KOPT-K1 (cell line): ENCODE measurements around the gene ERVV-1.
"Not testable (repeated sequence)": the region's sequence is repeated elsewhere in the genome, so short reads cannot be mapped to it uniquely, and the experiment has no call there.

Experiments
- H3K27ac ChIP-seq: fragments of 200-600 bp; sonication (generic); 2 replicates; pipeline ENCODE4 v1.5.1; 2016; ENCODE audit warnings: antibody characterized with exemption, mild to moderate bottlenecking, low read depth, low read length; ENCODE audit not compliant: poor library complexity, severe bottlenecking
- H3K36me3 ChIP-seq: fragments of 200-600 bp; sonication (generic); 2 replicates; pipeline ENCODE4 v1.5.1; 2017; ENCODE audit warnings: antibody characterized with exemption, mild to moderate bottlenecking, low read length, moderate library complexity; ENCODE audit not compliant: insufficient read depth
- H3K9me3 ChIP-seq: fragments of 200-600 bp; sonication (generic); 2 replicates; pipeline ENCODE4 v1.5.1; 2017; ENCODE audit warnings: antibody characterized with exemption, low read length, mild to moderate bottlenecking; ENCODE audit not compliant: insufficient read depth, poor library complexity, severe bottlenecking

Gene ERVV-1

DNA sequence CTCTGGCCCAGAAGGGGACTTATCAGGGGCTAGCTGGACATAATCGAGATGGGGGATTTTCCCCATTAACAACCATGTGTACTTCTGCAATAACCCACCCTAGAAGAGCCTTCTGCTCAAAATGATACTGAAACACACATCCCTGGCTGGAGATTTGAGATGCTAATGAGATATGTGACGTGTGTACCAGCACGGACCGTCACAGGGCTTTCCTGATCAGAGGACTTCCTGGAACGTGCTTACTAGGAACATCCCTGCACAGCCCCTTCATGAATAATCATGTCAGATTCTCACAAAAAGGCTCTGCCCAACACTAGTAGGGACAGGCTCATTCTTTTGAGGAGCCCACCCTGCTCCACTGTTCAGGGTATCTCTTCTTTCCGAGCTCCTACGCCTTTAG, 6.5 kb upstream of the ERVV-1 start:
- peaks cover 28% of the 10 kb centered on the region for H3K9me3 ChIP-seq
- no peaks in the 10 kb centered on the region for H3K36me3 ChIP-seq
- no peak overlapping the region for H3K27ac ChIP-seq

DNA sequence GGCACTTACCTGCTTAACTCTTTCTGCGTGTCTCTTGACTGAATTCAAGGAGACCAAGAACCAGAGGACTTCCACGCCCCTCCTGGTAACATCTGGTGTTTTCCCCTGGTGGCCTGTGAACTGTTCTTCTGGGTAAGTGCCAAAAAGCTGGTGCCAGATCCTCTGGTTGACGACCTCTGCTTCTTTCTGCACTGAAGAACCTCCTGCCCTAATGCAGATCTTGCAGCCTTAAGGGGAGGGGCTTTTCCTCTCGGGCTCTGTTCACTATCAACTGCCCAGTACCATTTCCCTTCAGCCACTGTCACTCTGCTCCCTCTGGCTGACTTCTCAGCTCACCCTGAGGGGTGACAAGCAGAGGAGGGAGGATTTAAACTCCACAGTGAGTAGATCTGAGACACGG, 6.1 kb upstream of the ERVV-1 start:
- no peaks in the 10 kb centered on the region for H3K36me3 ChIP-seq
- peaks cover 28% of the 10 kb centered on the region for H3K9me3 ChIP-seq
- no peak overlapping the region for H3K27ac ChIP-seq

GRCh38 chr19:53008061-53008778, 5.5 kb upstream of the ERVV-1 start:
- H3K36me3 ChIP-seq = no peaks in the 10 kb centered on the region
- peaks cover 29% of the 10 kb centered on the region for H3K9me3 ChIP-seq

GRCh38 chr19:53010494-53010893, 3.2 kb upstream of the ERVV-1 start:
- Histone ChIP-seq H3K27ac (no peak overlapping the region), H3K36me3 (no peaks in the 10 kb centered on the region), H3K9me3 (peaks cover 34% of the 10 kb centered on the region)

More at GRCh38 chr19:53008061-53008778, 5.5 kb upstream of the ERVV-1 start:
- H3K27ac ChIP-seq = no peak overlapping the region

DNA sequence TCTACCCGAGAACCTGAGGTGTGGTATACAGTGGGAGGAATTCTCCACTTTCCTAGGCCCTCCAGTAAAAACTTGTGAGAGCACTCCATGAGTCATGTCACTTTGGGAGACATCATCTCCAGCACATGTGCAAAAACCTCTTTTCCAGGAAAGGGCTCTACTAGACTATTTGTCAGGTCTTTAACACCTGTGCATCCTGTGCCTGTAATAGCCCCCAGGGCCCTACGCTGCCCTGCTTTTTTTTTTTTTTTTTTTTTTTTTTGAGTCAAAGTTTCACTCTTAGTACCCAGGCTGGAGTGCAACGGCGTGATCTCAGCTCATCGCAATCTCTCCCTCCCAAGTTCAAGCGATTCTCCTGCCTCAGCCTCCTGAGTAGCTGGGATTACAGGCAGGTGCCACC, 1.7 kb upstream of the ERVV-1 start:
- no peaks in the 10 kb centered on the region for H3K36me3 ChIP-seq
- peaks cover 40% of the 10 kb centered on the region for H3K9me3 ChIP-seq
- no peak overlapping the region for H3K27ac ChIP-seq

GRCh38 chr19:53015159-53015558, 1.4 kb downstream of the ERVV-1 start:
- Histone ChIP-seq H3K9me3 (peaks cover 25% of the 10 kb centered on the region), H3K27ac (no peak overlapping the region), H3K36me3 (no peaks in the 10 kb centered on the region)

DNA sequence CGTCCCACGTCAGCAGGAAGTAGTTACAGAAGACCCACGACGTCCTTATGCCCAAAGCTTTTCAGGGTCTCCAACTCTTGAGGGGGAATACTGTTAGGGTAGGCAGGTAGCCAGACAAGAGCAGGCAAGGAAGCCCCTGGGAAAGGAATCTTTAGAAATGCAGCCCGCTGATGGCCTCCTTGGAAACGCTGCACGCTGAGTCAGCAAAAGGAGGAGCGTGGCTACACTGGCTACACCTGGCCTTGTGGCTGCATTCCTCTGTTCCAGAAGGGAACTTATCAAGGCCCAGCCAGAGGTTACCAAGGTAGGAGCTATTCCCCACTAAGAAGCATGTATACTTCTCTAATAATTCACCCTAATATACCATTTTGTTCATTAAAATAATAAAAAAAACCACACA, 2.0 kb downstream of the ERVV-1 start:
- no peak overlapping the region for H3K27ac ChIP-seq
- peaks cover 25% of the 10 kb centered on the region for H3K9me3 ChIP-seq
- no peaks in the 10 kb centered on the region for H3K36me3 ChIP-seq

- no peaks in the 10 kb centered on the region for H3K36me3 ChIP-seq
- peaks cover 20% of the 10 kb centered on the region for H3K9me3 ChIP-seq
- H3K27ac ChIP-seq = no peak overlapping the region
Measured at GRCh38 chr19:53019684-53020083, 6.0 kb downstream of the ERVV-1 start.

GRCh38 chr19:53028306-53028705, 14.6 kb downstream of the ERVV-1 start:
- not testable (repeated sequence) for H3K27ac ChIP-seq, H3K36me3 ChIP-seq, H3K9me3 ChIP-seq

DNA sequence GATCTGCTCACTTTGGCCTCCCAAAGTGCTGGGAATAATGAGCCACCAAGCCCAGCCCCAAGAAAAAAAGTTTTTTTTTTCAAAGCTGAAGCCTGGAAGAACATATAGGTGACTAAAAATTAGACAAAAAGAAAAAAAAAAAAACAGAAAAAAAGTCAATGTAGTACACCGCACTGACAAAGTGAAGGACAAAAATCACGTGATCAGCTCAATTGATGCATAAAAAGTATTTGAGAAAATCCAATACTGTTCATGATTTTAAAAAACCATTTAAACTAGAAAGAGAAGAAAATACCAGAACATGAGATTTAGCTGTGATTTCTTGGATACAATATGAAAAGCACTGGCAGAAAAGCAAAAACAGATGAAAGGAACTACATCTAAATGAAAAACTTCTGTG, 20.3 kb downstream of the ERVV-1 start:
- peaks cover 14% of the 10 kb centered on the region for H3K9me3 ChIP-seq
- no peaks in the 10 kb centered on the region for H3K36me3 ChIP-seq

DNA sequence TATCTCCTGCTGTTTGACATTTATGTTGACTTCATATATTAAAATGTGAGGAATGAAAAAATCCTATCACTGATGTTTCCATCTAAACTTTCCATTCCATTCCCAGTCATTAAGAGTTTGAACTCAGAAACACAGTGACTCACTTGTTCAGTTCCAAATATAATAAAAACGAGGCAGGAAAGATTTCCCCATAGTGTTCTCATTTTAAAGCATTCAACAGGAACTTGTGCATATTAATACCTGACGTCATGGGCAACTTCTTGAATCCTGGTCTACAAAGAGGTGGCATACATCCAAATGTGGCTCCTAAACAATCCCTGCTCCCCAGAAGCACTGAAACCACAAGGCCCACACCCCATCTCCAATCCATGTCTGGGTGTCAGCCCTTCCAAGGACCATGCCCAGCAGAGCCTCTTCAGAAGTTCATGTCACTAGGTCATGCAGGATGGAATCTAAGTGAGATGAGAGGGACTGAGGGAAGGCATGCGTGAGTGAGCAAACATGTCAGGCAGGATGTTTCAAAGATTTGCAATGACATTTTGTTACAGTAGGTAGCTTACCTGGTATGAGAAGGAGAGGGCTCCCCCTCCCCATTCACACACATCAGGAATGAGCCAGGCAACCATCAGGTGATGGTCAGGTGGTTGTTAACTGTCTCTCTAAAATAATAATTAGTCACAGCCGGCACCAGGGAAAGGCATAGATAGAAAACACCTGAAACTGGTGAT, 21.4 kb downstream of the ERVV-1 start:
- peaks cover 14% of the 10 kb centered on the region for H3K9me3 ChIP-seq
- no peak overlapping the region for H3K27ac ChIP-seq
- H3K36me3 ChIP-seq = no peaks in the 10 kb centered on the region

More for the DNA sequence above, 20.3 kb downstream of the ERVV-1 start:
- H3K27ac ChIP-seq = no peak overlapping the region

- Histone ChIP-seq H3K36me3 (no peaks in the 10 kb centered on the region), H3K9me3 (peaks cover 14% of the 10 kb centered on the region), H3K27ac (no peak overlapping the region)
Measured at GRCh38 chr19:53037101-53038097, 23.7 kb downstream of the ERVV-1 start.

- H3K27ac ChIP-seq = no peak overlapping the region
- H3K9me3 ChIP-seq = peaks cover 23% of the 10 kb centered on the region
- H3K36me3 ChIP-seq = no peaks in the 10 kb centered on the region
Measured at GRCh38 chr19:53041366-53041765, 27.6 kb downstream of the ERVV-1 start.

DNA sequence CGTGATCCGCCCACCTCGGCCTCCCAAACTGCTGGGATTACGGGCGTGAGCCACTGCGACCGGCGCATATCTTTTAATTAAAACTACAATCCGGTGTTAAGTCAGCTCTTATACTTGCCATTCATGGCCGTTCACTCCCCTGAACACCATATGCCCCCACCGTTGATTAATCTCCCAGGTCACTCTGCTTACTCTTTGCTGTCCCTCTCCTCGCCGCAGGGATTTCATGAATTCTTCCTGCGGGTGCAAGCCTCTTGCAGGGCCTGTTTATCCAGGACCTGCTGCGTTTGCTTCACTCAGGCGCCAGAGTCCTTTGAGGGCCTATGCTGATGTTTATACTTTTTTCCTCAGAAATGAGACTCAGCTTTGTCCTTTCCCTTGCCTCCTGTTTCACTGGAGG, 31.8 kb downstream of the ERVV-1 start:
- H3K36me3 ChIP-seq = no peaks in the 10 kb centered on the region
- peaks cover 27% of the 10 kb centered on the region for H3K9me3 ChIP-seq
- H3K27ac ChIP-seq = no peak overlapping the region

GRCh38 chr19:53047379-53047778, 33.7 kb downstream of the ERVV-1 start:
- no peaks in the 10 kb centered on the region for H3K36me3 ChIP-seq
- peaks cover 39% of the 10 kb centered on the region for H3K9me3 ChIP-seq
- no peak overlapping the region for H3K27ac ChIP-seq
